Ammon's horn (tissue), 1 donor: ENCODE results near the gene ADAMTS12.
"Not testable (repeated sequence)": the region's sequence is repeated elsewhere in the genome, so short reads cannot be mapped to it uniquely, and the experiment has no call there.

Experiments used
- DNase-seq: peaks from one replicate; pipeline ENCODE4 v3.0.0-alpha.2; 2016; ENCODE audit warnings: low spot score

The ADAMTS12 gene

DNA sequence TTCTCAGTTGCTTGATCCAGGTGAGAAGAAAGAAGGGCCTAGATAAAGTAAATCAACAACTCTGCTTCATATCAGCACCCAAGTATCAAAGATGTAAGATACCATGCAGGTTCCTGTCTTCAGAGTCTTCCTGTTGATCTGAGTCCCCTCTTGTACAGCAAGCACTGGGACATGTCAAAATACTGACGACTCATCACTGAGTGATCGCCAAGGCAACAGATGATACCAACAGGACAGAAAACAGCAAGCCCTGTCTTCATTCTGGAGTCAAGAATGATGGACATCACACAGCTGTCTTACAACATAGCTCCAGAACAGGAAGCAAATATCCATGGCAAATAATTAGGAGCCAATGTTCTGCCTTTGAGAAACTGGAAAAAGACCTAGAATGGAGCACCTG is 367.3 kb downstream of the ADAMTS12 start:
- DNase-seq, result no peak

- DNase-seq, result no peak
Observed at GRCh38 chr5:33523208-33523771, 368.5 kb downstream of the ADAMTS12 start.

DNA sequence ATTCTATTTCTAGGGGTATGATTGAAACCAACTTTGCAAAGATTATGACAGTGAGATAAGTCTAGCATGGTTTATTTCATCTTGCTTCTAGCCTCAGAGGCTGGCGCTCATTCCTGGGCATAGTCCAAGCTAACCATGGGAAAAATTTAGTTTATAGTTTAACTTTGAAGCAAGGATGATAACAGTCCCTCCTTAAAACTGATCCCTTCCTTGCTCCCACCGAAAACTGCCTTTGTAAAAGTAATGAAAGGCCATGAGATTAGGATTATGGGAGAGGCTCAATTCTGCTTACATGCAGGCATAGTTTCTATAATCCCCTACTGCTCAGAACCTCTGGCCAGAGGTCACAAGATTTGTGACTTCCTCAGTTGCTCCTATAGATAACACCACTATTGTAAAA is 375.4 kb downstream of the ADAMTS12 start:
- no peak for DNase-seq

- DNase-seq, result not testable (repeated sequence)
Observed at GRCh38 chr5:33515366-33515765, 376.4 kb downstream of the ADAMTS12 start.

GRCh38 chr5:33513462-33514185 is 378.2 kb downstream of the ADAMTS12 start:
- no peak for DNase-seq

DNA sequence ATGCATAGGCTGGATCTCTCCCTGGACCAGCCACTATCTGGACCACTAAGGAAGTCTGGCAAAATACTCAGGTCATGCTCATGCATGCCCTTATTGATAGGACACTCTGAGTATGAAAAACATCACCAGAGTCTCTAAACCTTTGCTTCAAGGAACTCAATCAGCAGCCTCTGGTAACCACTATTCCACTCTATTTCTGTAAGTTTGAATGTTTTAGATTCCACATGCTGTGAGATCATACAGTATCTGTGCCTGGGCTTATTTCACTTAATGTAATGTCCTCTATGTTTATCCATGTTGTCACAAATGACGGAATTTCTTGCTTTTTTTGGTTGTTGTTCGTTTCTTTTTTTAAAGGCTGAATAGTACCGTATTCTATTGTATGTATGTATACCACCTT is 382.8 kb downstream of the ADAMTS12 start:
- no peak for DNase-seq

- no peak for DNase-seq
Observed at GRCh38 chr5:33507426-33507825, 384.4 kb downstream of the ADAMTS12 start.

DNA sequence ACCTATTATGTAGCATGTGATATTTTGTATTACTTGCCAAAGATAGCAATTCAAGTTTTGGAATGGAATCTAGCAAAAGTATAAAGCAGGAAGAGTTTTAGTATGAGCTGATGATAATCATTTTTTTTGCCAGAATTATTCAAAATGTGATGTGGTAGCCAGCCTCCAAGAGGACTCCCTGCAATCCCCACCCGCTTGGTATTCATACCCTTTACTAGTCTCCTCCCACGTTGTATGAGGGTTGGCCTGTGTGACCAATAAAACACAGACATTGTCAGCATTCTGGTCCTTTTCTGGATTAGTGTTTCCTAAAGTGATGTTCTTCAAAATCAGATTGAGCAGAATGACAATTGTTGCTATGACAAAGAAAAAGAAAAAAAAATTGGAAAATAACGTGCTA is 387.2 kb downstream of the ADAMTS12 start:
- DNase-seq, result no peak

- DNase-seq, result no peak
Observed at GRCh38 chr5:33501899-33502298, 389.9 kb downstream of the ADAMTS12 start.

GRCh38 chr5:33501260-33501659 is 390.5 kb downstream of the ADAMTS12 start:
- no peak for DNase-seq

DNA sequence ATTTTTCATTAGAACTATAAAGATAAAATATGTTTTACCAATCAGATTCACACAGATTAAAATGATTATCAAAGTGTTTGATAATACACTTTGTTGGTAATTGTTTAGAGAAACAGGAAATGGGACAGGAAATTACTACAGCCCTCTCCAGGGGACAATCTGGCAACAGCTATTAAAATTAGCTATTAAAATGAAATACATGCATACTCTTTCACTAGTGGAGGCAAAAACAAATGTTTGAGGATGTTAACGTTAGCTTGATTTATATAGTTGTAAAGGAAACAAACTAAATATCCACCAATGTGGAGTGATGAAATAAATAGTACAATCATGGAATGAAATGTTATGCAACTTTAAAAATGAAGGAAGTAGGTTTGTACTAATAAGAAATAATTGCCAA is 397.3 kb downstream of the ADAMTS12 start:
- DNase-seq, result no peak

DNA sequence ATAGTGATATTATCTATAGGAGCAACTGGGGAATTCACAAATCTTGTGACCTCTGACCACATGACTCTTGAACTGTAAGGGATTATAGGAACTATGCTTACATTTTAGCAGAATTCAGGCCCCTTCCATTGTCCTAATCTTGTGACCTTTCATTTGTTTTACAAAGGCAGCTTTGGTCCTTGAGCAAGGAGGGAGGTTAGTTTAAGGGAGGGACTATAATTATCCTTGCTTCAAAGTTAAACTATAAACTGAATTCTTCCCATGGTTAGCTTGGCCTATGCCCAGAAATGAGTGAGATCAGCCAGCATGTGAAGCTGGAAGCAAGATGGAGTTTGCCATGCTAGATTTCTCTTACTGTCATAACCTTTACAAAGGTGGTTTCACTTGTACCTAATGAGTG is 399.8 kb downstream of the ADAMTS12 start:
- no peak for DNase-seq

DNA sequence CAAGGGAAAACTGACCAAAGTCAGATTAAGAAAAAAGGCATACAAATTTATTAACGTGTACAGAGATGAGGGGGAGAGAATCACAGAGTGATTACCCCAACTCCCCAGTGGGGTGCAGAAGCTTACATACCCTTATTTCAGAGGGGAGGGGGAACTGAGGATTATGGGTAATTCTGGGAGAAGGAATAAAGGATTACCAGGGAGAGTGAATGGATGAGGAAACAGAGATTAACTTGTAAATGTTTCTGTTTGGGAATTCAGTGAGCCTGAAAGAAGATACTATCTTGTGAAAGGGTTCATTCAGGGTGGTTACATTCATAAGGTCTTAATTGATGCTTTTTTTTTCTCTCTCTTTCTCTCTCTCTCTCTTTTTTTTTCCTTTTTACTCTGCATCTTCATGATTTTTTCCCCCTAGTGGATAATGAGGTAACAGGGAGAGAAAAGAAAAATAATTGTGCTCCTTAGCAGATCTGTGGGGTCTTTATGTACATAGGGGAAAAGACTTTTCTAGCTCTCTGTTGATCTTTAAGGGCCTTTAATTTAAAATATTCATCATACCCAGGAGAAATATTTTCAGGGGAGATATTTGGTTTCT is 401.6 kb downstream of the ADAMTS12 start:
- no peak for DNase-seq

DNA sequence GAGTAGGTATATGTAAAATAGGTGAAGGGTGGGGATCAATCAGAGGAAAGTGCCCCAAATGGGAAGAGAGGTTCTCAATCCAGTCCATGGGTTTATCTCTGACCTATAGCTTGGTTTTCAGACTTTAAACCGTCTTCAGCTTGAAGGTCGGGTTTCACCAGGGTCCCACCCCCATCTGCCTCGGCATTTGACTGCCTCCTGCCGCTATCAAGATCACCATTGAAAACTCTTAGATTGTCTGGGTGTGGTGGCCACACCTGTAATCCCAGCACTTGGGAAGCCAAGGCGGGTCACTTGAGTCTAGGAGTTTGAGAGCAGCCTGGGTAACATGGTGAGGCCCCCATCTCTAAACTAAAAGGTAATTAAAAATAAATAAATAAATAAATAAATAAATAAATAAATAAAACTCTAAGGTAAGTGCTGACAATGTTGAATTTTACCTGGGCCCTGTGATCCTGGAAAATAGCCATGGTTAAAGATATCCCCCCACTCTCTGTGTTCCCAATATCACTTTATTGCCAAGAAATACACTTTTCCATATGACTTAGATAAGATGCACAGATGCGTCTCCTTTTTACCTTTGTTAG is 402.2 kb downstream of the ADAMTS12 start:
- no peak for DNase-seq

GRCh38 chr5:33488558-33489355 is 403.0 kb downstream of the ADAMTS12 start:
- DNase-seq, result no peak

GRCh38 chr5:33487236-33487635 is 404.6 kb downstream of the ADAMTS12 start:
- no peak for DNase-seq

DNA sequence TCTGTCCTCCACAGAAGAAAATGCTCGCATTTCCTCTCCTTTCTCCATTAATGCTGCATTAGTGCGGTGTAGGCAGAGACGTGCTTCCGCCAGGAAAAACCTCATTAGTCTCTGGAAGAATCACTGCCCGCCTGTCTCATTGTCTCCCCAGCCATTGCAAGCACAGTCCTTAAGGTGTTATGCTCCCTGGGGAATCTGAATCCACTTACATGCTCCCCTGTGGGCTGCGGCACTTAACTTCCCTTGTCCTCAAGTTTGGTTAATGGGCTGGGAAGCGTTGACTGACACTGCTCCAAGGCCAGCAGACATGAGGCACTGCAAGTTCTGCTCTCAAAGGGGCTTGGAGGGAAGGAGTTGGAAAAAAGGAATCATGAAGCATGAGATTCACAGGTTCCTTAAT is 409.5 kb downstream of the ADAMTS12 start:
- DNase-seq, result no peak

DNA sequence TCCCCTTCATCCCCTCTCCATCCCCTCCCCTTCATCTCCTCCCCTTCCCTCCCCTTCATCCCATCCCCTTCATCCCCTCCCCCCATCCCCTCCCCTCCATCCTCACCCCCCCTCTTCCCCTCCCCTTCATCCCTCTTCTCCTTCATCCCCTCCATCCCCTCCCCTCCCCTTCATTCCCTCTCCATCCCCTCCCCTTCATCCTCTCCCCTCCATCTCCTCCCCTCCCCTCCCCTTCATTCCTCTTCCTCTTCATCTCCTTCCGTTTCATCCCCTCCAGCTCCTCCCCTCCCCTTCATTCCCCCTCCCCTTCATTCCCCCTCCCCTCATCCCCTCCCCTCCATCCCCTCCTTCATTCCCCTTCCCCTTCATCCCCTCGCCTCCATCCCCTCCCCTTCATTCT is 410.9 kb downstream of the ADAMTS12 start:
- no peak for DNase-seq

DNA sequence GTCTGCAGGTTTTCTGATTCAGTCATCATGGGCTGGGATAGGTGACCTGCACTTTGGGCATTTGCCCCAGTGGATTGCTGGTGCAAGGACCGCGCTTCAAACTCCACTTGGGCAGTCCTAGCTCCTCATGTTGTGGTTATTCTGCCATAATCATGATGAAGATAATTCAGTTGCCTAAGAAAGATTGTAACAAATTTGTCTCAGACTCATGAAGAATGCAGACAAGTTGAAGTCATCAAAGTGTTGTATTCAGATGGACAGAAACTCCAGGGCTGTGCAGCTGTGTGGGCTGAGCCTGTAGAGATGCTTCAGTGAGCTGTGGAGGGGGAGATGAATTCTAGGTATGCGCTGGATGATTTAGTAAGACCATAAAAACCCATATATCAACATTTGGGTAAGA is 412.5 kb downstream of the ADAMTS12 start:
- DNase-seq, result no peak

GRCh38 chr5:33477816-33478215 is 414.0 kb downstream of the ADAMTS12 start:
- no peak for DNase-seq

DNA sequence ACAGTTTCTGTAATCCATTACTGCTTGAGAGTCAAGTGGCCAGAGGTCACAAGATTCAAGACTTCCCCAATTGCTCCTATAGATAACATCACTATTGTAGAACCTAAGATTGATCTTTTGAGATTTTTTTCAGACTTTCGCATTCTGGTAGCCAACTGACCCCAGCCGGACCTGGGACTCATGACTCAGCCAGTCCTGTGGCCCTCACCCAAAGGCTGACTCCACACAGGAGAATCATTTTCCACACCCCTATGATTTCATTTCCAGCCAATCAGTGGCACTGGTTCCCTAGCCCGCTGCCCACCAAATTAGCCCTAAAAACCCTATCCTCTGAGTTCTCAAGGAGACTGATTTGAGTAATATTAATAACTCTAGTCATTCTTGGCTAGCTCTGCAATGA is 414.8 kb downstream of the ADAMTS12 start:
- DNase-seq, result no peak

DNA sequence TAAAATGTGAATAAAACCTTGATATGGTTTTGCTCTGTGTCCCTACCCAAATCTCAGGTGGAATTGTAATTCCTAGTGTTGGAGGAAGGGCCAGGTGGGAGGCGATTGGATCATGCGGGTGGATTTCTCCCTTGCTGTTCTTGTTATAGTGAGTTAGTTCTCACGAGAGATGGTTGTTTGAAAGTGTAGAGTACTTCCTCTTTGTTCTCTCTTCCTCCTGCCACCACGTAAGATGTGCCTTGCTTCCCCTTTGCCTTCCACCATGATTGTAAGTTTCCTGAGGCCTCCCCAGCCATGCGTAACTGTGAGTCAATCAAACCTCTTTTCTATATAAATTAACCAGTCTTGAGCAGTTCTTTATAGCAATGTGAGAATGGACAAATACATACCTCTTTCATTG is 416.1 kb downstream of the ADAMTS12 start:
- no peak for DNase-seq
